Endothelial cell of umbilical vein (primary cell): ENCODE measurements around the gene NUDT22.

ENCODE experiments used
- POLR2A ChIP-seq: IDR thresholded peaks from 2 replicates; pipeline ENCODE4 v1.6.1; 2012; ENCODE audit warnings: low read depth, mild to moderate bottlenecking, control low read depth, low read length
- TF ChIP-seq, protein P1 (sequence below), 2 donors: IDR thresholded peaks; 1 replicate in 1 of 2; 2 replicates in 1 of 2; pipeline ENCODE4 v1.5.1; 2011; ENCODE audit warnings: low read length in 2 of 2, mild to moderate bottlenecking in 2 of 2, moderate library complexity in 2 of 2, control low read depth in 1 of 2, inconsistent platforms in 1 of 2, low read depth in 1 of 2; ENCODE audit not compliant: insufficient read depth in 1 of 2; ENCODE audit errors: extremely low read depth in 1 of 2

DNA sequence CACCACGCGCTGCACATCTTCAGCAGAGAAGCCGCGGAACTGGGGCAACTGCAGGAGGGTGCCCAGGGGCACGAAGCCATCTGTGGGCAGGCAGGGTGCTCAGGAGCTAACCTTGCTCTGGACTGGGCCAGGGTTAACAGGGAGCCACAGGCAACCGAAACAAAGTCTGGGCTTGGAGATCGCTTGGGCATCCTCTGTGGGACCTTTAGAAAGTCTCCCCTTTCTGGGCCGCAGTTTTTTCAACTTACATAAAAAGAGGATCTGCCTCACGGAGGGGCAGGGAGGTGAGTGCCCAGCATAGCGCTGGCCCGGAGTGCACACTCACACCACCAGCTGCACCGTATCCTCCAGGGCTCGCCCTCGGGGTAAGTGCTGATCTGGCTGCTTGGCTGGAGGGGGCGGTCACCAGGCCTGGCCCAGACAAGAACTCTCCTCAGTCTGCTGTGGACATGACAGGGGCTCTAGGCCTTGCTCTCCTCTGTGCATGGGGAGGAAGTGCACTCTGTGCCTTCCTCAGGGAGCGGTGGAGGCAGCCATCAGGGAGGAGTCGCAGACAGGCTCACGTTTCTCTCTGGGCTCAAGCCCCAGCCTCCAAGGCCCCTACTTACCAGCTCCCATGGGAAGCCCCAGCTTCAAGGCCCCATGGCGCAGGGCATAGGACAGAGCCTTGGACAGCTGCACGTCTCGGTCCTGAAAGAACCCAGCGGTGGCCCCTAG, 1.0 kb upstream of the NUDT22 start:
- TF ChIP-seq, protein P1, sequence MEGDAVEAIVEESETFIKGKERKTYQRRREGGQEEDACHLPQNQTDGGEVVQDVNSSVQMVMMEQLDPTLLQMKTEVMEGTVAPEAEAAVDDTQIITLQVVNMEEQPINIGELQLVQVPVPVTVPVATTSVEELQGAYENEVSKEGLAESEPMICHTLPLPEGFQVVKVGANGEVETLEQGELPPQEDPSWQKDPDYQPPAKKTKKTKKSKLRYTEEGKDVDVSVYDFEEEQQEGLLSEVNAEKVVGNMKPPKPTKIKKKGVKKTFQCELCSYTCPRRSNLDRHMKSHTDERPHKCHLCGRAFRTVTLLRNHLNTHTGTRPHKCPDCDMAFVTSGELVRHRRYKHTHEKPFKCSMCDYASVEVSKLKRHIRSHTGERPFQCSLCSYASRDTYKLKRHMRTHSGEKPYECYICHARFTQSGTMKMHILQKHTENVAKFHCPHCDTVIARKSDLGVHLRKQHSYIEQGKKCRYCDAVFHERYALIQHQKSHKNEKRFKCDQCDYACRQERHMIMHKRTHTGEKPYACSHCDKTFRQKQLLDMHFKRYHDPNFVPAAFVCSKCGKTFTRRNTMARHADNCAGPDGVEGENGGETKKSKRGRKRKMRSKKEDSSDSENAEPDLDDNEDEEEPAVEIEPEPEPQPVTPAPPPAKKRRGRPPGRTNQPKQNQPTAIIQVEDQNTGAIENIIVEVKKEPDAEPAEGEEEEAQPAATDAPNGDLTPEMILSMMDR (IDR thresholded peaks at IDR 0.05; ENCODE audit: extremely low read depth in 1 of 2, insufficient read depth in 1 of 2, low read depth in 1 of 2, low read length in 2 of 2), result no peak
- TF ChIP-seq POLR2A, result no peak
